Gastroesophageal sphincter (tissue), 4 donors: Measurements from ENCODE around the gene DEPDC5. TPM values are rescaled to one million over a fixed set of nuclear protein-coding genes. Genes with fewer than 3 reads are reported as not detected.
"Not testable (repeated sequence)": the region's sequence is repeated elsewhere in the genome, so short reads cannot be mapped to it uniquely, and the experiment has no call there.

Source experiments
- ATAC-seq: fragments of 150-250 bp; one replicate; pipeline ENCODE4 v1.9.1; 2016; ENCODE audit warnings: mild to moderate bottlenecking, moderate library complexity
- H3K27ac ChIP-seq, 4 donors: fragments of 200-600 bp; sonication (generic) in 3 of 4; 1 replicate in 3 of 4; 2 replicates in 1 of 4; pipeline ENCODE4 v1.5.1; 2016 to 2019
- H3K27me3 ChIP-seq: fragments of 200-600 bp; sonication (generic); one replicate; pipeline ENCODE4 v1.5.1; 2019
- H3K36me3 ChIP-seq, 2 donors: fragments of 200-600 bp; sonication (generic); one replicate each; pipeline ENCODE4 v1.5.1; 2019; ENCODE audit warnings: control low read depth in 1 of 2
- H3K4me1 ChIP-seq, 3 donors: fragments of 200-600 bp; sonication (generic); 1 replicate in 2 of 3; 2 replicates in 1 of 3; pipeline ENCODE4 v1.5.1; 2016 to 2019; ENCODE audit warnings: control low read depth in 2 of 3
- H3K4me3 ChIP-seq, 2 donors: fragments of 200-600 bp; sonication (generic); one replicate each; pipeline ENCODE4 v1.5.1; 2019; ENCODE audit warnings: mild to moderate bottlenecking in 1 of 2, moderate library complexity in 1 of 2
- H3K9me3 ChIP-seq, 3 donors: fragments of 200-600 bp; sonication (generic); one replicate each; pipeline ENCODE4 v1.5.1; 2017 to 2019; ENCODE audit warnings: control low read depth in 2 of 3
- EP300 ChIP-seq: sonication (generic); formaldehyde crosslinking; IDR thresholded peaks from one replicate; pipeline ENCODE4 v1.6.1; 2017; ENCODE audit warnings: antibody characterized with exemption, mild to moderate bottlenecking
- POLR2A ChIP-seq, 2 donors: fragments of 450-650 bp; IDR thresholded peaks; one replicate each; pipeline ENCODE4 v1.6.1; 2017; ENCODE audit warnings: antibody characterized with exemption in 2 of 2, mild to moderate bottlenecking in 2 of 2, moderate library complexity in 1 of 2
- POLR2AphosphoS5 ChIP-seq: sonication (generic); formaldehyde crosslinking; IDR thresholded peaks from one replicate; pipeline ENCODE4 v1.6.1; 2017; ENCODE audit warnings: antibody characterized with exemption
- WGBS, 2 donors: methylation state at CpG; one replicate each; pipeline ENCODE4 v1.1.5; 2018; ENCODE audit warnings: low coverage in 1 of 2; 5-methylcytosine and 5-hydroxymethylcytosine counted together
- total RNA-seq, 4 donors: library from RNA; depleted of rRNA; stranded (reverse); fragments of >200 nt; gene quantifications; one replicate each; pipeline ENCODE4 v1.1.0, GENCODE V29; 2016
- TF ChIP-seq, protein P1 (sequence below), 4 experiments: fragments of 200-600 bp in 2 of 4; fragments of 450-650 bp in 2 of 4; sonication (generic) in 1 of 4; IDR thresholded peaks; one replicate each; pipeline ENCODE4 v1.5.1; 2017 to 2019; ENCODE audit warnings: antibody characterized with exemption in 4 of 4, mild to moderate bottlenecking in 2 of 4, moderate library complexity in 2 of 4

The DEPDC5 gene
- total RNA-seq = 10 to 100 TPM; 10.5 to 27.9 (median 16.0) TPM

DNA sequence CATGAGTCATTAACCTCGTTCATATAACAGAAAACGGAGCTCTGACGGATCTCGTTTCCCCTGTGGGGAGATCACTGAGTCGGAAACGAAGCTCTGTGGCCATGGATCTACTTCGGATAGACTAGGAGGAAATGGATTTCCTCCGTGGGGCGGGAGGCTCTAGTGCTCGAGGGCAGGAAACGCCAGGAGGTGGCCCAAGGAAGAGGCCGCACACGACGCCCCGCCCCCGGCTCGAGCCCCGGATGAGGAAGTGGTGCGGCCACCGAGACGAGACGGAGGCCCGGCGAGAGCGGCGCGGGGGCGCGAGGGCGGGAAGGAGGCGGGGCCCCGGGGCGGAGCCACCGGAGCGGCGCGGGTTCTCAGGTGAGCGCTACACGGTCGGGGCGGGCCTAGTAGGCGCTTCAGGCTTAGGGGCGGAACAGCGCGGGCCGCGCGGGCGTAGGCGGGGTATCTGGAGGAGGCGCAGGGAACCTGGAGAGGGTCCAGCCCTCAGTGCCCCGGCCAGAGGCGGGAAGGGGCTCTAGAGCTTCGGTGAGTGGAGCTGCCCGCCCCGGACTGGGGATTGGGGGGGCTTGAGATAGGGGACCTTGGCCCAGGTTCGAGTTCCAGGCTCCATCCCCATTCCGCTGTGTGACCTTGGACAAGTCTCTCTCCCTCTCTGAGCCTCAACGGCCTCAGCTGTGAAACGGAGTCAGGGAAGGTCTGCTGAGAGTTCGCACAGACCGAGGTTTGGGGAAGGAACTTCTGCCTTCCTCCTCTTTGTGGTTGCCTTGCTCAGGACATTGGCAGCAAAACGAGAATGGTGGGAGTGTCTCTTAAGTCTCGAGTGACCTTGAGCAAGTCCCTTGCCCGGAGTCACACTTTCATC is at the start of gene DEPDC5:
Gene DEPDC5 (plus strand): TSS at position 386 of the 868 bp plus-strand sequence. CDS start 903 bp downstream, outside the sequence.
- Histone ChIP-seq H3K36me3 (peaks cover 0 to 13% of the 10 kb centered on the region in 2 donors), H3K4me1 (peaks cover 0 to 48% (median 19%) of the 10 kb centered on the region in 3 donors), H3K27ac (peak within 1 kb of the TSS; percentile 88 to 97 (median 96)), H3K4me3 (peak within 1 kb of the TSS; percentile 79 to 87), H3K27me3 (no peaks in the 10 kb centered on the region), H3K9me3 (no peaks in the 10 kb centered on the region)
- ATAC-seq = peak; percentile 92
- 4 to 7% methylated on average over 3 to 24 of the region's 65 CpGs for WGBS, 2 donors
- TF ChIP-seq EP300 = no peak
- TF ChIP-seq POLR2AphosphoS5 = peak; percentile 79
- peak; percentile 46 to 72 for TF ChIP-seq POLR2A (IDR thresholded peaks at IDR 0.05)
- TF ChIP-seq, protein P1, sequence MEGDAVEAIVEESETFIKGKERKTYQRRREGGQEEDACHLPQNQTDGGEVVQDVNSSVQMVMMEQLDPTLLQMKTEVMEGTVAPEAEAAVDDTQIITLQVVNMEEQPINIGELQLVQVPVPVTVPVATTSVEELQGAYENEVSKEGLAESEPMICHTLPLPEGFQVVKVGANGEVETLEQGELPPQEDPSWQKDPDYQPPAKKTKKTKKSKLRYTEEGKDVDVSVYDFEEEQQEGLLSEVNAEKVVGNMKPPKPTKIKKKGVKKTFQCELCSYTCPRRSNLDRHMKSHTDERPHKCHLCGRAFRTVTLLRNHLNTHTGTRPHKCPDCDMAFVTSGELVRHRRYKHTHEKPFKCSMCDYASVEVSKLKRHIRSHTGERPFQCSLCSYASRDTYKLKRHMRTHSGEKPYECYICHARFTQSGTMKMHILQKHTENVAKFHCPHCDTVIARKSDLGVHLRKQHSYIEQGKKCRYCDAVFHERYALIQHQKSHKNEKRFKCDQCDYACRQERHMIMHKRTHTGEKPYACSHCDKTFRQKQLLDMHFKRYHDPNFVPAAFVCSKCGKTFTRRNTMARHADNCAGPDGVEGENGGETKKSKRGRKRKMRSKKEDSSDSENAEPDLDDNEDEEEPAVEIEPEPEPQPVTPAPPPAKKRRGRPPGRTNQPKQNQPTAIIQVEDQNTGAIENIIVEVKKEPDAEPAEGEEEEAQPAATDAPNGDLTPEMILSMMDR (IDR thresholded peaks at IDR 0.05) = peak in 1 of 4 experiments; percentile 16

DNA sequence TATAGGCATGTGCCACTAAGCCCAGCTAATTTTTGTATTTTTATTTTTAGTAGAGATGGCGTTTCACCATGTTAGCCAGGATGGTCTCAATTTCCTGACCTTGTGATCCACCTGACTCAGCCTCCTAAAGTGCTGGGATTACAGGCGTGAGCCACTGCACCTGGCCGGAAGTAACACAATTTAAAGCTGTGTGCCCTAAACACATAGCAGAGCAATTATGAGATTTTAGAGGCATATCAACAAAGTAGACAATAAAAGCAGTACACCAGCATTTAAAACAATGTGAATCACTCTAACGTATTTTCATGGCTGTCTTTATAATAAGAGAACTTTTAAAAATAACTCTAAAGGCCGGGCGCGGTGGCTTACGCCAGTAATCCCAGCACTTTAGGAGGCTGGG is 46.3 kb upstream of the DEPDC5 start:
- WGBS, 2 donors = 92% methylated on average over 7 of the region's 8 CpGs; no CpG with 5 or more reads in 1 of the 2 donors
- no peak overlapping the region for H3K27ac ChIP-seq
- H3K36me3 ChIP-seq = peaks cover 0 to 91% of the 10 kb centered on the region in 2 donors
- no peaks in the 10 kb centered on the region for H3K9me3 ChIP-seq
- TF ChIP-seq, protein P1 (IDR thresholded peaks at IDR 0.05) = no peak
- TF ChIP-seq POLR2AphosphoS5 (no peak), EP300 (no peak), POLR2A (IDR thresholded peaks at IDR 0.05) (no peak)
- ATAC-seq = no peak
- H3K4me1 ChIP-seq = no peaks in the 10 kb centered on the region
- no peak overlapping the region for H3K4me3 ChIP-seq
- no peaks in the 10 kb centered on the region for H3K27me3 ChIP-seq

DNA sequence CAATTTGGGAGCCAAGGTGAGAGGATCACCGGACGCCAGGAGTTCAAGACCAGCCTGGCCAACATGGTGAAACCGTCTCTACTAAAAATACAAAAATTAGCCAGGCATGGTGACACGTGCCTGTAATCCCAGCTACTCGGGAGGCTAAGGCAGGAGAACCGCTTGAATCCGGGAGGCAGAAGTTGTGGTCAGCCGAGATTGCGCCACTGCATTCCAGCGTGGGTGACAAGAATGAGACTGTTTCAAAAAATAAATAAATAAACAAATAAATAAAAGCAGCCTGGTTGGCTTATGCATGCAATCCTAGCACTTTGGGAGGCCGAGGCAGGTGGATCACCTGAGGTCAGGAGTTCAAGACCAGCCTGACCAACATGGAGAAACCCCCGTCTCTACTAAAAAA is 42.6 kb upstream of the DEPDC5 start:
- peaks cover 0 to 92% of the 10 kb centered on the region in 2 donors for H3K36me3 ChIP-seq

DNA sequence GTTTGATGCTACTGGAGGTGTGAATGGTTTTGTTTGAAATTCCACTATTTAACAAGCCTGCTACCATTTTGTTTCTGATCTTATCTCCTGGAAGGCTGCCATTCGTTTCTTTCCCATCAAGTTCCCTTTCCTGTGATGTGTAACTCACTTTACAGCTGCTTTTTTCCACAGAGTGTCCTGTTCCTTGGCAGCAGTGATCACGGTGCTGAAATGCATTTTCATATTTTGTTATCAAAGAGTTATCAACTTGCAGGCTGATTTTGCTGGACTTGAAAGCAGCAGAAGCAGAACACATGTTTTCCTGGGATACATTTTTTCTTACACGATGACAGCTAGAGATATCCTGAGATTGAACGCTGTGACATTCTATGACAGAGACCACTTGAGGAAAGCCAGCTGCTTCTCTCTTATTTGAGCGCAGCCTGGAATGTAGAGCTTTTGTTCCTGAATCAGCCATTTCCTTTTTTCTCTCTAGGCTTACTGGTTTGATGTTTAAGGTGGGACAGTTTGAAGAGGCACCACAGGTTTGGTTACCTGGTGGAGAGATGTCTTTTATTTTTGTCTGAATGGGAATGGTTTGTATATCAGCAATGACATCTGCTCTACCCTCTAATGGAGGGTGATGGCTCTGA is 38.6 kb upstream of the DEPDC5 start:
- ATAC-seq = no peak
- TF ChIP-seq POLR2A (IDR thresholded peaks at IDR 0.05) (no peak), EP300 (no peak), POLR2AphosphoS5 (no peak)
- TF ChIP-seq, protein P1 (IDR thresholded peaks at IDR 0.05) = no peak
- WGBS, 2 donors = 18 to 52% methylated on average over 2 to 5 of the region's 5 CpGs
- no peaks in the 10 kb centered on the region for H3K27me3 ChIP-seq
- H3K36me3 ChIP-seq = peaks cover 0 to 93% of the 10 kb centered on the region in 2 donors
- H3K4me3 ChIP-seq = no peak overlapping the region
- no peak overlapping the region for H3K27ac ChIP-seq
- no peaks in the 10 kb centered on the region for H3K9me3 ChIP-seq
- no peaks in the 10 kb centered on the region for H3K4me1 ChIP-seq

More for the DNA sequence above, 42.6 kb upstream of the DEPDC5 start:
- H3K9me3 ChIP-seq, H3K27ac ChIP-seq, H3K27me3 ChIP-seq, ATAC-seq, H3K4me1 ChIP-seq, H3K4me3 ChIP-seq: not testable (repeated sequence)
- 90 to 96% methylated on average over 7 to 8 of the region's 12 CpGs for WGBS, 2 donors

DNA sequence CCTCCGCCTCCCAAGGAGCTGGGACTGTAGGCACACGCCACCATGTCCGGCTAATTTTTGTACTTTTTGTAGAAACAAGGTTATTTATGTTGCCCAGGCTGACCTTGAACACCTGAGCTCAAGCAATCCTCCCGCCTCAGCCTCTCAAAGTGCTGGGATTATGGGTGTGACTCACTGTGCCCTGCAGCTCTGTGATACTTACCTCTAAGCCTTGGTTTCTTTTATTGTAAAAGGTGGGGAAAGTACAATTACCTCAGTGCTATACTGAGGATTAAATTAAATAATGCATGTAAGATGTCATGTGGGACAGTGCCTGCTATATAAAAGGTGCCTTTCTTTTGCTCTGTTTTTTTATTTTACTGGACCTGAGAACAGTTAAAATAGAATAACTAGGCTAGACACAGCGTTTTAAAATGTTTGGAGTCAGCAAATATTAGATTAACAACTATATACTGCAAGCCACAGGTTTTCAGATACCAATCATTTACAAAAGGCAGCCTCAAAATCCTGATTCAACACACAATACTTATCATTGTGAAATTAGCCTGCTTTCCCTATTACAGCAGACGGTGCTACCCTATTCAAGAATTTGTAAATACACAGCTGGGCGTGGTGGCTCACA is 33.9 kb upstream of the DEPDC5 start:
- Histone ChIP-seq H3K9me3 (no peaks in the 10 kb centered on the region), H3K36me3 (peaks cover 0 to 93% of the 10 kb centered on the region in 2 donors), H3K4me1 (no peaks in the 10 kb centered on the region), H3K27me3 (no peaks in the 10 kb centered on the region), H3K27ac (no peak overlapping the region), H3K4me3 (no peak overlapping the region)
- 90 to 91% methylated on average over 4 to 7 of the region's 7 CpGs for WGBS, 2 donors
- TF ChIP-seq, protein P1 (IDR thresholded peaks at IDR 0.05) = no peak
- TF ChIP-seq POLR2AphosphoS5 (no peak), EP300 (no peak), POLR2A (IDR thresholded peaks at IDR 0.05) (no peak)
- ATAC-seq = no peak
